Astrocyte of the cerebellum (primary cell): ENCODE measurements around the gene OR2W3.

Source experiments
- DNase-seq: peaks from one replicate; pipeline ENCODE4 v3.0.0-alpha.2; 2011; ENCODE audit warnings: low read depth
- H3K4me3 ChIP-seq: 2 replicates; pipeline ENCODE4 v1.5.1; 2011; ENCODE audit warnings: mild to moderate bottlenecking, low read depth, low read length, moderate library complexity
- CTCF ChIP-seq: IDR thresholded peaks from 2 replicates; pipeline ENCODE4 v1.5.1; 2012; ENCODE audit warnings: low read length, low read depth, moderate library complexity, mild to moderate bottlenecking; ENCODE audit errors: missing control alignments
- in situ Hi-C: cut with HindIII; loops from 2 replicates; pipeline ENCODE4 v1.10.0; 2017; ENCODE audit warnings: low sequenced_read_pairs

The OR2W3 gene

GRCh38 chr1:247895163-247895637, at the start of gene OR2W3:
OR2W3 (plus strand) TSS chr1:247895587; CDS start chr1:247895587, 0 bp downstream.
- in situ Hi-C loops = no loop called here
- no peak for DNase-seq
- H3K4me3 ChIP-seq = no peak within 1 kb of the TSS
- no peak for TF ChIP-seq CTCF

GRCh38 chr1:247845693-247846017, 49.7 kb upstream of the OR2W3 start:
- DNase-seq = no peak
- TF ChIP-seq CTCF = no peak
- in situ Hi-C loops = no loop called here
- no peak overlapping the region for H3K4me3 ChIP-seq

- no peak for DNase-seq
- TF ChIP-seq CTCF = no peak
- no peak overlapping the region for H3K4me3 ChIP-seq
- in situ Hi-C loops = no loop called here
Measured at GRCh38 chr1:247848346-247848745, 47.0 kb upstream of the OR2W3 start.

GRCh38 chr1:247849616-247850015, 45.8 kb upstream of the OR2W3 start:
- in situ Hi-C loops = no loop called here

GRCh38 chr1:247854899-247855545, 40.4 kb upstream of the OR2W3 start:
- TF ChIP-seq CTCF = no peak
- H3K4me3 ChIP-seq = no peak overlapping the region
- in situ Hi-C loops = no loop called here
- no peak for DNase-seq

More at GRCh38 chr1:247849616-247850015, 45.8 kb upstream of the OR2W3 start:
- no peak for TF ChIP-seq CTCF
- DNase-seq = no peak
- H3K4me3 ChIP-seq = no peak overlapping the region

- H3K4me3 ChIP-seq = no peak overlapping the region
- in situ Hi-C loops = no loop called here
- no peak for TF ChIP-seq CTCF
- no peak for DNase-seq
Measured at GRCh38 chr1:247855911-247856310, 39.5 kb upstream of the OR2W3 start.
